Activated naive CD8-positive, alpha-beta T cell treated with anti-CD3 and anti-CD28 coated beads, Interleukin-2, amount 50 U/mL, for 16 hours (primary cell): Measurements from ENCODE around the gene STUM.
"Not testable (repeated sequence)": the region's sequence is repeated elsewhere in the genome, so short reads cannot be mapped to it uniquely, and the experiment has no call there.

ENCODE experiments used
- DNase-seq: peaks from one replicate; pipeline ENCODE4 v3.0.0-alpha.2; 2020; ENCODE audit warnings: low read depth, low spot score

STUM gene

GRCh38 chr1:226638608-226639007 is 90.0 kb downstream of the STUM start:
- no peak for DNase-seq

- not testable (repeated sequence) for DNase-seq
These were observed 90.6 kb downstream of the STUM start for GRCh38 chr1:226639206-226639605.

- DNase-seq = no peak
These were observed 91.1 kb downstream of the STUM start for GRCh38 chr1:226639631-226640061.

- DNase-seq = no peak
These were observed 92.0 kb downstream of the STUM start for GRCh38 chr1:226640321-226641136.

- DNase-seq = no peak
These were observed 93.2 kb downstream of the STUM start for GRCh38 chr1:226641671-226642231.

- no peak for DNase-seq
These were observed 93.9 kb downstream of the STUM start for GRCh38 chr1:226642421-226642820.

- DNase-seq = peak; percentile 55
These were observed 94.6 kb downstream of the STUM start for GRCh38 chr1:226643177-226643576.

GRCh38 chr1:226643611-226644540 is 95.3 kb downstream of the STUM start:
- no peak for DNase-seq

GRCh38 chr1:226644541-226645176 is 96.1 kb downstream of the STUM start:
- DNase-seq = no peak

GRCh38 chr1:226645279-226645976 is 96.9 kb downstream of the STUM start:
- no peak for DNase-seq

GRCh38 chr1:226646026-226646869 is 97.7 kb downstream of the STUM start:
- no peak for DNase-seq

GRCh38 chr1:226646870-226647449 is 98.4 kb downstream of the STUM start:
- DNase-seq = no peak

GRCh38 chr1:226647719-226648118 is 99.2 kb downstream of the STUM start:
- no peak for DNase-seq

- DNase-seq = no peak
These were observed 99.9 kb downstream of the STUM start for GRCh38 chr1:226648421-226648820.

- DNase-seq = no peak
These were observed 100.7 kb downstream of the STUM start for GRCh38 chr1:226649244-226649643.

GRCh38 chr1:226649780-226650179 is 101.2 kb downstream of the STUM start:
- DNase-seq = no peak

- DNase-seq = no peak
These were observed 101.8 kb downstream of the STUM start for GRCh38 chr1:226650236-226650841.

GRCh38 chr1:226651041-226651731 is 102.6 kb downstream of the STUM start:
- no peak for DNase-seq

GRCh38 chr1:226651732-226652105 is 103.2 kb downstream of the STUM start:
- DNase-seq = no peak
